HUES48 (cell line): Measurements from ENCODE around the gene ARHGAP25.

Experiments used
- H3K27ac ChIP-seq: one replicate; pipeline ENCODE4 v1.7.0; 2013; ENCODE audit warnings: low read depth, low read length, inconsistent platforms
- H3K27me3 ChIP-seq: 2 replicates; pipeline ENCODE4 v1.6.1; 2013; ENCODE audit warnings: mild to moderate bottlenecking, low read length; ENCODE audit not compliant: control insufficient read depth, insufficient read depth
- H3K36me3 ChIP-seq: 2 replicates; pipeline ENCODE4 v1.6.1; 2013; ENCODE audit warnings: low read length; ENCODE audit not compliant: control insufficient read depth, insufficient read depth
- H3K4me1 ChIP-seq: 2 replicates; pipeline ENCODE4 v1.6.1; 2013; ENCODE audit warnings: mild to moderate bottlenecking, low read length; ENCODE audit not compliant: control insufficient read depth, insufficient read depth
- H3K4me3 ChIP-seq: 2 replicates; pipeline ENCODE4 v1.5.1; 2013; ENCODE audit warnings: mild to moderate bottlenecking, low read depth, low read length
- H3K9ac ChIP-seq: 2 replicates; pipeline ENCODE4 v1.6.1; 2013; ENCODE audit warnings: mild to moderate bottlenecking, low read depth, low read length, moderate library complexity
- H3K9me3 ChIP-seq: 2 replicates; pipeline ENCODE4 v1.6.1; 2013; ENCODE audit warnings: low read length; ENCODE audit not compliant: control insufficient read depth, insufficient read depth

The ARHGAP25 gene

DNA sequence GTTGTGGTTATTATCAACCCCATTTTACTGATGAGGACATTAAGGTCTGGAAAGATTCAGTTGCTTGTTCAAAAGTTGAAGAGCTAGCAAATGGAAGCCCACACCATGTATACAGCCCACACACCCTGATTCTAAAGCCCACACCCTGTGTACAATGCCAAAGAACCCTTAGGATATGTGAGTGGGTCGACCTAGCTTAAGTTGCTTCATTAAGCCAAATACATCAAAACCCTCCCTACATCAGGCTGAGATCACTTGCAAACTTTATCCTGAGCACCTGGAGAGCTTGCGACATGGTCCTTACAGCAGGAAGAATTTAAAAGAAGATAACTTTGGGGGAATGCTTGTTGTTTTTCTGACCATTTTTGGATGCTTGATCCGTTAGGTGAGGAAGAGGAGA, 435 bp upstream of the ARHGAP25 start:
- no peak overlapping the region for H3K4me3 ChIP-seq
- H3K9me3 ChIP-seq, result no peaks in the 10 kb centered on the region
- no peak overlapping the region for H3K9ac ChIP-seq
- H3K27ac ChIP-seq, result no peak overlapping the region
- no peaks in the 10 kb centered on the region for H3K27me3 ChIP-seq
- no peaks in the 10 kb centered on the region for H3K4me1 ChIP-seq
- no peaks in the 10 kb centered on the region for H3K36me3 ChIP-seq

DNA sequence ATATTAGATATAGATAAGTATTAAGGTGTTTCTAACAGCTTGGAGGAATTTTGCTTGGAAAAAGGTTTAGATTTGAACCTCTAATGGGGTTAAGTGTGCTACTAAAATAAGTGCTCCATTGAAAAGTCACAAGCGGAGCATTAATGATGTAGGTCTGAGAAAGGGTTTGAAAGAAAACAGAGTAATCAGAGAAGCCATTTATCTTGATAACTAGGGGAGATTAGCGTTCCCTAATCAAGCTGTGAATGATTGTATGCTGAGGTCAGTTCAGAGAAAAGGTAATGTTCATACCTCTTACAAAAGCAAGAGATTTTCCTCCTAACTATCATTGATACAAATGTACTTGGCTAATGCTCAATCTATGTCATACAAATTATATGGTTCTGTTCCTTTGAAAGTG, 1.5 kb downstream of the ARHGAP25 start:
- Histone ChIP-seq H3K27me3 (no peaks in the 10 kb centered on the region), H3K9ac (no peak overlapping the region), H3K27ac (no peak overlapping the region), H3K36me3 (no peaks in the 10 kb centered on the region), H3K4me3 (no peak overlapping the region), H3K4me1 (no peaks in the 10 kb centered on the region), H3K9me3 (no peaks in the 10 kb centered on the region)

DNA sequence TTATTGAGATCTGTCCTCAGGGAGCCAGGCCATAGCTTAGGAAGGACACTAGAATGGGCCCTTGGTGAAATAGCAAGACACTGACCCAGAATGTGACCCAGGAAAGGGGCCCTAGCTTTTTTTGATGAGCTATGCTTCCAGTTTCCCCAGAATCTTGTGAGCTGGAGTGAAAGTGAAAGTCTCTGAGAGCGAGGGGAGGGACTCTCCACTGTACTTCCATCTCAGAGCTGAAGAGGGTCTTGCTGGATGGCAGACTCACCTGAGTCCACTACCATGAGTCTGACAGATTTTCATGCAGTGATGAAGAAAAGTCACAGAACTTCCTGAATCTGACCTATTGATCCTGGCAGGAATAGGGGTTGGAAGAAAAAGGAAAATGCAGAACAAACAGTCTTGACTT, 3.1 kb downstream of the ARHGAP25 start:
- Histone ChIP-seq H3K27ac (no peak overlapping the region), H3K9ac (no peak overlapping the region), H3K27me3 (no peaks in the 10 kb centered on the region), H3K4me3 (no peak overlapping the region), H3K4me1 (no peaks in the 10 kb centered on the region), H3K36me3 (no peaks in the 10 kb centered on the region), H3K9me3 (no peaks in the 10 kb centered on the region)

DNA sequence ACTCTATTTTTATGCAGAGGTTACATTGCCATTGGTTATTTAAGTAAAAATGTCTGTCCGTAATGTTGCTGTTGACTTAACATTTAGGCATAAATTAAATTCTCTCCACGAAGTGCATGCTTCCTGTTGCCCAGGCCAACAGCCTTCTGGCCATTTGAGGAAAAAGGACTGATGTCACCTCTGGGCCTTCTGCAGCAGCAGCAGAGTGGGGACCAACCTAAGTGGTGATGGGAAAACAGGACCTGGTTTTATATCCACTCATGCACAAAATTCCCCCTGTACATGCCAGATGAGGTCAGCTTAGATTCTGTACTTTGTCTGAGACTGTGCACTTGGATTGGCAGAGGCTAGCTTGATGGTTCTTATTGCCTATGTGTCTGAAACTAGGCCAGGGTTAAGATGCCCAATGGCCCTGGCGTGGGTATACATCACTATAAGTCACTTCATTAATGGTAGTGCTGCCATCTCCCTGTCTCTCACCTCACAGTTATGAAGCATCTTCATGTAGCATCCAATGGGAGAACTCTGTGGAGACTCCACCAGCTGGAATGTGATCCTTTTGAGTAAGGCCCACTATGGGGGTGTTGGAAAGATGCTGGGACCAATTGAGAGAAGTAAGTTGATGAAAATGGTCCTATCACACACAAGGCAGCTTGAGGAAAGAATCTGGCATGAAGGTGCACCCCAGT, 4.4 kb downstream of the ARHGAP25 start:
- H3K36me3 ChIP-seq, result no peaks in the 10 kb centered on the region
- H3K9ac ChIP-seq, result no peak overlapping the region
- no peaks in the 10 kb centered on the region for H3K27me3 ChIP-seq
- H3K27ac ChIP-seq, result no peak overlapping the region
- no peaks in the 10 kb centered on the region for H3K9me3 ChIP-seq
- no peak overlapping the region for H3K4me3 ChIP-seq
- no peaks in the 10 kb centered on the region for H3K4me1 ChIP-seq

DNA sequence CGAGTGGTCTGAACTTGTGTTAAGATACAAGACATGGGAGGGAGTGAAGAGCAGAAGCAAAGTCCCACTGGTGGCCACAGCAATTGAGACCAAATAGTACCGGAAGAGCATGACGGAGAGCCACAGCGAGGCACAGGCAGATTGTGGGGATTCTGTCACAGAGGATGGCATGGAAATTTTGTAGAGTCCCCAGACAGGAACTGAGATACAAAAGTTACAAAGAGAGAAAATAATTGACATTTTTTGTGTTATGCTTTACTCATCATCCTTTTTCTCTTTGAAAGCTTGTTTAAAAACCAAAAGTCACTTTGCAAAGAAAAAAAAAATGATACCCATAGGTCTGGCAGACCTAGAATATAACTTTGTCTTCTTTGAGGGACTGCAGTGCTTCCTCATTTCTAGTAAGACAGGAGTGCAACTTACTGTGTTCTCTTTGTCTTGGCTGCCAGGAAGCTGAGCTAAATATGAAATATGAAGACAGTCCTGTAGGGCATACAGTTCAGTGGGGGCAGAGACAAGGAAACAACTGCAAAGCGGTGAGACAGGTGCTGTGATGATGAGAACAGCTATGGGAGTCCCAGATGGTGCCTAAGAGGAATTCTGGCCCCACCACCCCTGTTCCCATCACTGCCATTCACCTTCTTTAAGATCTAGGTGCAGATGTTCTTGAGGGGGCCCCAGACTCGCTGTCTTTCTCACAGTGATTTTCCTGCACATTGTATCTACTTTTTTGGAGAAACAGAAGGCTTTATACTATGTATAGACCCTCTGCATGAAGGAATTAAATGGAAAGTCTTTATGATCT, 5.2 kb downstream of the ARHGAP25 start:
- Histone ChIP-seq H3K27ac (no peak overlapping the region), H3K36me3 (no peaks in the 10 kb centered on the region), H3K9ac (no peak overlapping the region), H3K4me1 (0 out of 2 replicates have a peak, but pooled peaks cover 4% of the 10 kb centered on the region), H3K9me3 (no peaks in the 10 kb centered on the region), H3K4me3 (no peak overlapping the region), H3K27me3 (no peaks in the 10 kb centered on the region)

DNA sequence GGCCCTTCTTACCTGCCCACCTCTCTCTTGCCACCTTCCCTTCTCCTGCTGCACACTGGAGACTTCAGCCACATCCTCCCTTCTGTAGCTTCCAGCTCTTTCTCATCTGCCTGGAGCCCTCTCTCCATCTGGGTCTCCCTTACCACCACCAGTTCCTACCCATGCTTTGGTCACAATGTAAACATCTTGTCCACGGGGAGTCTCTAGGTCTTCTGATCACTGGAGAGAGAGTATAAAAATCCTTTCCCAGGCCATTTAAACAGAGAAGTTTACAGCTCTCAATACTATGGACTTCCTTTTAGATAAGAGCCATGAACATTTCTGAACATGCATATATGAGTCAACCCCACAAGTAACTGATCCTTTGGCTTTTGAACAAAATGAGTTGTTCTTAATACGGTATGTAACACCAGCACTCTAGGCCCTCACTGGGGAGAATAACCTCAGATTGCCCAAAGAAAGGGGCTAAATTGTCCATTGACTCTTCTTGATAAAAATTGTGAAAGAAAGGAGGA, 5.8 kb downstream of the ARHGAP25 start:
- no peak overlapping the region for H3K9ac ChIP-seq
- H3K9me3 ChIP-seq, result no peaks in the 10 kb centered on the region
- H3K4me1 ChIP-seq, result 0 out of 2 replicates have a peak, but pooled peaks cover 4% of the 10 kb centered on the region
- H3K27ac ChIP-seq, result no peak overlapping the region
- no peaks in the 10 kb centered on the region for H3K36me3 ChIP-seq
- H3K4me3 ChIP-seq, result no peak overlapping the region
- H3K27me3 ChIP-seq, result no peaks in the 10 kb centered on the region

DNA sequence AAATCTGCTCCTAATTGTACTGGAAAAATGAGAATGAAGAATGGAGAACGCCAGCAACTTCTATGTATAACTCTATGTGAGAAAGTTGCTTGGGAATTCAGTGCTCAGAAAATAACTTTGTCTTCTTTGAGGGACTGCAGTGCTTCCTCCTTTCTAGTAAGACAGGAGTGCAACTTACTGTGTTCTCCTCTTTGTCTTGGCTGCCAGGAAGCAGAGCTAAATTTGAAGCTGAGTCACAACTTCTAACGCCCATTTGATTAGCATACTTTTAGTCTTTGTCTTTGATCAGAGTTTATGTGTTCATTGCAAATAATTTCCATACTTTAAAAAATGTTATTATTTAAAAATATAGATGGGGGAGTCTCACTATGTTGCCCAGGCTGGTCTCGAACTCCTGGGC, 6.6 kb downstream of the ARHGAP25 start:
- Histone ChIP-seq H3K4me1 (0 out of 2 replicates have a peak, but pooled peaks cover 4% of the 10 kb centered on the region), H3K9me3 (no peaks in the 10 kb centered on the region), H3K27ac (no peak overlapping the region), H3K9ac (no peak overlapping the region), H3K36me3 (no peaks in the 10 kb centered on the region), H3K4me3 (no peak overlapping the region), H3K27me3 (no peaks in the 10 kb centered on the region)

DNA sequence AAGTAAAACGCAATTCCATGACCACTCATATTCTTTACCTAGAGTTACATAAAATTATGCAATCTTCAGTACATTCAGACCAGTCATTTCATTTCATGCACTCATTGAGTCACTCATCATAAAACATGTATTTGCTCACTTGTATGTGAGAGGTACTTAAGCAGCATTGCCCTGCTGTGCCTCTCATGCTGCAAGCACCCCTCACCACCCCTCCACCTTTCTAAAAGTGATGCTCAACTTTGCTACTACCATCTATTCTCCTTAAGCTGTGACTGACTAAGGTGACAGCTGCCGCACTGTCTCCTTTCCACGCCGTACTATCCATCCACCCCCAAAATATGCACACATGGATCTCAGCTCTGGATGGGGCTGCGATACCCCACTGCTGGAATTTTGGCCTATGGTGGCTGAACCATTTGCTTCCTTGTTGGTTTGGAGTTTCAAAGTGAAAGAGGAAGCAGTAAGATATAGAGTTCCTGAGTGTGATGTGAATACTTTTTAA, 7.2 kb downstream of the ARHGAP25 start:
- Histone ChIP-seq H3K4me1 (0 out of 2 replicates have a peak, but pooled peaks cover 4% of the 10 kb centered on the region), H3K9ac (no peak overlapping the region), H3K27me3 (no peaks in the 10 kb centered on the region), H3K27ac (no peak overlapping the region), H3K4me3 (no peak overlapping the region), H3K36me3 (no peaks in the 10 kb centered on the region), H3K9me3 (no peaks in the 10 kb centered on the region)

DNA sequence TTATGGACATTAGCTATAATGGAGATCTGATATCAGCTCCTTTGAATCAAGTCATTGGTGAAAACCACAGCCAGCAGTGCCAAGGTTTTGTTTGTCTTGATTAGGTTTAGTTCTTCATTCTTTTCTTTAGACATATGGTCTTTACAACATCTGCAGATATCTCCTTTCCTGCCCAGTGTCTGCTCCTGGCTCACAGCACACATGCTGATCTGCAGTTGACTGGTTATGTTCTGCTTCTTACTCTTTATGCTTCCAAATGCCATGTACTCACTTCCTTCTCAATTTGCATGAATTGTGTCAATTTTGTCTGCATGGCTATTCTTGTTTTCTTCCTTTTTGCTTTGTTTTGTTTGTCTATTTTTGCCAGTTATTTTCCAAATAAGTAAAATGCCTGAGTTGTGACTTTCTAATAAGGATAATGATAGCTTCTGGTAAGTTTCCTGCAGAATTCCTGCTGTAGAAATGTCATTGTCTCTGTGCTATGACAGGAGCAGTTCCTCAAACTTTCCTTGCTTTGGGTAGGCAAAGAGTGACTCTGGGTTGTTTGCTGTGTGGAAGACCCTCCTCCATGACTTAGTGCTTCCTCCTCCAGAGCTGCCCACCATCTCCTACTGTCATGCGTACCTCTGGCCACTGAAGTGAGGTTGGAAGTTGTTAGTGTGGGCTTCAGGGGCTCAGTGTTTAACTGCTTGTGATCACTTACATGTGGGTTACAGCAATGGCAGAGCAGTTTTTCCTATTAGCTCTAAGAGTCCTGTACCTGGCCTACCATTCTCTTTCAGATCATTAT, 8.2 kb downstream of the ARHGAP25 start:
- Histone ChIP-seq H3K36me3 (no peaks in the 10 kb centered on the region), H3K27ac (no peak overlapping the region), H3K9ac (no peak overlapping the region), H3K4me1 (0 out of 2 replicates have a peak, but pooled peaks cover 4% of the 10 kb centered on the region), H3K9me3 (no peaks in the 10 kb centered on the region), H3K27me3 (no peaks in the 10 kb centered on the region), H3K4me3 (no peak overlapping the region)

DNA sequence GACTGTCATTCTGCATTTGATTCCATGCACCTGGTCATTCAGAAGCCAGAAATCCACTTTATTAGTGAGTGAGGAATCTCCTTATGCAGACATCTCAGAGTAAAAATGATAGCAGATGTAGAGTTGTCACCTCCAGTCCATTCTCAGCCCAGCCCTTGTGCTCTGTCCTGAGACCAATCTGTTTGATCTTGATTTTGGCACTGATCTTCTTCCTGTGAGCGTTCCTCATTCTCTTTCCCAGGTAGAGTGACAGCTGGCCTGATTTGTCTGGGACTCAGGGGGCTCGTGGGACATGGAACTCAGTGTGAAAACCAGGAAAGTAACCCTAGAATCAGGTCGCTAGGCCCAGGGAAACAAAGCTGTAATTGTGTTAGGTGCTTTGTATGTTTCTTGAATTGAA, 8.9 kb downstream of the ARHGAP25 start:
- Histone ChIP-seq H3K27me3 (no peaks in the 10 kb centered on the region), H3K4me3 (no peak overlapping the region), H3K9ac (no peak overlapping the region), H3K9me3 (no peaks in the 10 kb centered on the region), H3K36me3 (no peaks in the 10 kb centered on the region), H3K4me1 (0 out of 2 replicates have a peak, but pooled peaks cover 4% of the 10 kb centered on the region), H3K27ac (no peak overlapping the region)
